Anterior cingulate cortex (tissue), 58 donors: ENCODE results near the gene SLC6A19.

Experiments
- DNase-seq, 58 donors: peaks; one replicate each; lab custom pipeline; 2025; lab: John Stamatoyannopoulos, UW

The SLC6A19 gene

GRCh38 chr5:1164696-1165630, 36.4 kb upstream of the SLC6A19 start:
- DNase-seq, result no peak

- no peak for DNase-seq
Measured at GRCh38 chr5:1165864-1166263, 35.5 kb upstream of the SLC6A19 start.

GRCh38 chr5:1166370-1166769, 35.0 kb upstream of the SLC6A19 start:
- no peak for DNase-seq

- DNase-seq, result no peak
Measured at GRCh38 chr5:1167361-1167727, 34.1 kb upstream of the SLC6A19 start.

GRCh38 chr5:1167728-1168709, 33.4 kb upstream of the SLC6A19 start:
- DNase-seq, result peak in 54 of 58 donors; percentile 12 to 81 (median 50)

- no peak for DNase-seq
Measured at GRCh38 chr5:1168796-1169195, 32.6 kb upstream of the SLC6A19 start.

GRCh38 chr5:1169211-1170115, 31.9 kb upstream of the SLC6A19 start:
- no peak for DNase-seq

- no peak for DNase-seq
Measured at GRCh38 chr5:1171340-1171941, 30.0 kb upstream of the SLC6A19 start.

GRCh38 chr5:1172007-1172581, 29.3 kb upstream of the SLC6A19 start:
- no peak for DNase-seq

- DNase-seq, result no peak
Measured at GRCh38 chr5:1172670-1173404, 28.6 kb upstream of the SLC6A19 start.

- no peak for DNase-seq
Measured at GRCh38 chr5:1173485-1174070, 27.8 kb upstream of the SLC6A19 start.

GRCh38 chr5:1174122-1174936, 27.1 kb upstream of the SLC6A19 start:
- peak in 41 of 58 donors; percentile 4 to 61 (median 22) for DNase-seq

GRCh38 chr5:1175015-1175414, 26.4 kb upstream of the SLC6A19 start:
- no peak for DNase-seq

GRCh38 chr5:1175801-1176472, 25.5 kb upstream of the SLC6A19 start:
- DNase-seq, result no peak

GRCh38 chr5:1176473-1177391, 24.7 kb upstream of the SLC6A19 start:
- no peak for DNase-seq
